IPS DF 6.9 (cell line): ENCODE measurements around the gene ATAD2B.

ENCODE experiments used
- DNase-seq: peaks from one replicate; pipeline ENCODE4 v3.0.0-alpha.2; 2013; ENCODE audit warnings: low read depth, low spot score
- H3K27ac ChIP-seq: one replicate; pipeline ENCODE4 v1.5.1; 2013; ENCODE audit warnings: low read length, control low read depth
- H3K27me3 ChIP-seq: 2 replicates; pipeline ENCODE4 v1.6.1; 2013; ENCODE audit warnings: mild to moderate bottlenecking, low read length; ENCODE audit not compliant: control insufficient read depth, insufficient read depth
- H3K36me3 ChIP-seq: 2 replicates; pipeline ENCODE4 v1.6.1; 2013; ENCODE audit warnings: low read length; ENCODE audit not compliant: control insufficient read depth, insufficient read depth
- H3K4me1 ChIP-seq: 2 replicates; pipeline ENCODE4 v1.6.1; 2013; ENCODE audit warnings: low read length; ENCODE audit not compliant: control insufficient read depth, insufficient read depth
- H3K4me3 ChIP-seq: 2 replicates; pipeline ENCODE4 v1.5.1; 2013; ENCODE audit warnings: mild to moderate bottlenecking, low read length
- H3K9me3 ChIP-seq: 2 replicates; pipeline ENCODE4 v1.6.1; 2013; ENCODE audit warnings: low read length, inconsistent platforms; ENCODE audit not compliant: control insufficient read depth, insufficient read depth
- WGBS: extraction: QIAGEN DNeasy Blood & Tissue Kit; methylation state at CpG from one replicate; pipeline ENCODE4 v1.1.7; 2013; ENCODE audit warnings: mixed read lengths, missing lambda C conversion rate; ENCODE audit not compliant: insufficient read length, insufficient coverage; 5-methylcytosine and 5-hydroxymethylcytosine counted together

ATAD2B gene

DNA sequence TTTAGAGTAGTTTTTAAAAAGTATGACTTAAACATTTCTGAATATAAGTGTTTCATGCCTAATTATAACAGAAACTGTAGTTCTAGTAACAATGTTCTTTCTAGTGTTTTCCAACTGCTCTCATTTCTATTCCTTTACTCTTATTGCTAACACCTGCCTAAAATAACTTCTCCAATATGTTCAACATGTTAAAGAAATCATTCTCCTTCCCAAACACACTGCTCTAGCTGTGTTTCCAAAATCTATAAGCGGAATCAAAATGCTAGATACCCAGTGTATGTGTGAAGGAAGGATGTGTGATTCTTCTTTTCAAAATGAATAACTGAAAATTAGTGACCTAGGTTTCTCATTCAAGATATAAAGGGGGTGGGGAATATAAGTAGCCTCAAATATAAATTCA lies 89.1 kb downstream of the ATAD2B start:
- H3K4me3 ChIP-seq: no peak overlapping the region
- no peaks in the 10 kb centered on the region for H3K27me3 ChIP-seq
- no peaks in the 10 kb centered on the region for H3K4me1 ChIP-seq
- peaks cover 2% of the 10 kb centered on the region; the same call in 1 of the 2 replicates for H3K36me3 ChIP-seq
- no CpG with 5 or more reads among the region's 1 CpG for WGBS
- H3K9me3 ChIP-seq: no peaks in the 10 kb centered on the region
- no peak for DNase-seq
- H3K27ac ChIP-seq: no peak overlapping the region

GRCh38 chr2:23836971-23837565 lies 89.9 kb downstream of the ATAD2B start:
- WGBS: no CpG with 5 or more reads among the region's 9 CpGs
- H3K27me3 ChIP-seq: no peaks in the 10 kb centered on the region
- H3K27ac ChIP-seq: no peak overlapping the region
- DNase-seq: no peak
- H3K4me3 ChIP-seq: no peak overlapping the region
- no peaks in the 10 kb centered on the region for H3K4me1 ChIP-seq
- no peaks in the 10 kb centered on the region for H3K9me3 ChIP-seq
- H3K36me3 ChIP-seq: peaks cover 2% of the 10 kb centered on the region; the same call in 1 of the 2 replicates

- no peak overlapping the region for H3K27ac ChIP-seq
- no peaks in the 10 kb centered on the region for H3K27me3 ChIP-seq
- H3K36me3 ChIP-seq: peaks cover 2% of the 10 kb centered on the region; the same call in 1 of the 2 replicates
- no peaks in the 10 kb centered on the region for H3K4me1 ChIP-seq
- no peaks in the 10 kb centered on the region for H3K9me3 ChIP-seq
- no peak overlapping the region for H3K4me3 ChIP-seq
- no CpG with 5 or more reads among the region's 5 CpGs for WGBS
- DNase-seq: no peak
These were observed 90.4 kb downstream of the ATAD2B start for GRCh38 chr2:23836505-23836904.

DNA sequence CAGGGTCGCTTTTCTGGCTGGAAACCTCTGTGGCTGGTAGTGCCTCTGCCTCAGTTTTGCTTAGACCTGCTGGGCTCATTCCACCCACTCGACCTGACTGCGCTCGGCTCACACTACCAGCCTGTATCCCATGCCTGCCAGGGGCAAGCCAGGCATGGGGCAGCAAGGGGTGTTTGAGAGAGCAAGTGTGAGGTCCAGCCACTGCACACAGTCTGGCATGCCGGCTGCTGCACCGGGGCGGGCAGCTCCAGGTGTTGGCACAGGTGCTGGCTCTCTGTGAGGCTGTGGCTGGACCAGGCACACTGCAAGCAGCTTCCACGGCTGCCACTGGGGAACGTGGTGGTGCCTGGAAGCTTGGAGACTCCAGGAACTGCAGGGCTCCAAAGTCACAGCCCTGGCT lies 90.9 kb downstream of the ATAD2B start:
- Histone ChIP-seq H3K27me3 (no peaks in the 10 kb centered on the region), H3K36me3 (peaks cover 2% of the 10 kb centered on the region; the same call in 1 of the 2 replicates), H3K4me3 (no peak overlapping the region), H3K27ac (no peak overlapping the region), H3K4me1 (no peaks in the 10 kb centered on the region), H3K9me3 (no peaks in the 10 kb centered on the region)
- no CpG with 5 or more reads among the region's 9 CpGs for WGBS
- DNase-seq: no peak

DNA sequence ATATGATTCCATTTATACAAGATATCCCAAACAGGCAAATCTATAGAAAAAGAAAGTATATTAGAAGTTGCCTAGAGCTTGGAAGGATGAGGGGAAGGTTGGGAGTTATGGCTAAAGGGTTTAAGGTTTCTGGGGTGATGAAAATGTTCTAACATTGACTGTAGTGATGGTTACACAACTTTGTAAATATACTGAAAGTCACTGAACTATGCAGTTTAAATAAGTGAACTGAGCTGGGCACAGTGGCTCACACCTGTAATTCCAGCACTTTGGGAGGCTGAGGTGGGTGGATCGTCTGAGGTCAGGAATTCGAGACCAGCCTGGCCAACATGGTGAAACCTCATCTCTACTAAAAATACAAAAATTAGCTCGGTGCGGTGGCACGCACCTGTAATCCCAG lies 91.5 kb downstream of the ATAD2B start:
- Histone ChIP-seq H3K27ac (no peak overlapping the region), H3K9me3 (no peaks in the 10 kb centered on the region), H3K4me3 (no peak overlapping the region), H3K36me3 (peaks cover 2% of the 10 kb centered on the region; the same call in 1 of the 2 replicates), H3K27me3 (no peaks in the 10 kb centered on the region), H3K4me1 (no peaks in the 10 kb centered on the region)
- no peak for DNase-seq
- no CpG with 5 or more reads among the region's 5 CpGs for WGBS

GRCh38 chr2:23828986-23829385 lies 97.9 kb downstream of the ATAD2B start:
- no peak overlapping the region for H3K27ac ChIP-seq
- H3K36me3 ChIP-seq: no peaks in the 10 kb centered on the region
- no peaks in the 10 kb centered on the region for H3K4me1 ChIP-seq
- WGBS: 100% methylated on average over 1 of the region's 1 CpG
- H3K9me3 ChIP-seq: no peaks in the 10 kb centered on the region
- DNase-seq: no peak
- H3K27me3 ChIP-seq: no peaks in the 10 kb centered on the region
- no peak overlapping the region for H3K4me3 ChIP-seq

- no CpG with 5 or more reads among the region's 1 CpG for WGBS
- no peak for DNase-seq
These were observed 98.5 kb downstream of the ATAD2B start for GRCh38 chr2:23828256-23828980.

DNA sequence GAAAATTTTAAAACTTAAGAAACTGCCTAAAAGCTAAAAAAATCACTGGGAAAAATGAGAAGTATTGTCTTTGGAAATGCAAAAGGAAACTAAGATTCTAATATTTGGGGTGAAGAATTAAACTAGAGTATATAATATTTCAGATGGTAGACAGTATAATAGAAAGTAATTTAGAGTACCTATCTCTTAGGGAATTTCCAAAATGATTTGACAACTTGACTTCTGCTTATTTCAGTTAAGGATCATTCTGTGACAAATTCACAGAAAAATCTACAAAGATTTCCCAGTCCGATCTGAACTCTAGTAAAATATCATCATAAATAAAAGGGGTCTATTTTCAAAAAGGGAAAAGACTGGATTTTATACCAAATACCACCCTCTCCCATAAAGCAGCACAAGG lies 99.6 kb downstream of the ATAD2B start:
- Histone ChIP-seq H3K4me1 (no peaks in the 10 kb centered on the region), H3K4me3 (no peak overlapping the region), H3K9me3 (no peaks in the 10 kb centered on the region), H3K27me3 (no peaks in the 10 kb centered on the region), H3K36me3 (no peaks in the 10 kb centered on the region), H3K27ac (no peak overlapping the region)
- WGBS: no CpG with 5 or more reads among the region's 1 CpG
- no peak for DNase-seq

More at GRCh38 chr2:23828256-23828980, 98.5 kb downstream of the ATAD2B start:
- H3K27me3 ChIP-seq: no peaks in the 10 kb centered on the region
- H3K9me3 ChIP-seq: no peaks in the 10 kb centered on the region
- H3K27ac ChIP-seq: no peak overlapping the region
- H3K4me3 ChIP-seq: no peak overlapping the region
- H3K36me3 ChIP-seq: no peaks in the 10 kb centered on the region
- H3K4me1 ChIP-seq: no peaks in the 10 kb centered on the region

- no peak overlapping the region for H3K4me3 ChIP-seq
- no peaks in the 10 kb centered on the region for H3K27me3 ChIP-seq
- H3K36me3 ChIP-seq: no peaks in the 10 kb centered on the region
- H3K9me3 ChIP-seq: no peaks in the 10 kb centered on the region
- no peak for DNase-seq
- H3K27ac ChIP-seq: no peak overlapping the region
- WGBS: no CpG with 5 or more reads among the region's 3 CpGs
- H3K4me1 ChIP-seq: no peaks in the 10 kb centered on the region
These were observed 100.2 kb downstream of the ATAD2B start for GRCh38 chr2:23826771-23827170.

DNA sequence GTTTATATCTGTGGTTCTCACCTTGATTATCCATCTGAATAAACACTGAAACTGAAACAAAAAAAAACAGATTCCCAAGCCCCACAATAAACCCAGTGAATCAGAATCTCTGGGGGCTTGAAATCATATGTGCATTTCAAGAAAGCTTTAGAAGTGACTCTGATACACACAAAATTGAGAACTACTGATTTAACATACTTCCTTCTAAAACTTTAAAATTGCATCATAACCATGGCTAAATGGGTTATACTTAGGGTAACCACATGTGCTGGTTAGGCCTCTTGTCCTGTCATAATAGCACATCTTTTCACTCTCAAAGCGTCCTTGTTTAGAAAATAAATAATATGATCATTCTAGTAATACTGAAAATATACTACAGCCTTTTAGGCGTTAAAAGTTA lies 100.9 kb downstream of the ATAD2B start:
- no peak for DNase-seq
- no peaks in the 10 kb centered on the region for H3K4me1 ChIP-seq
- no peak overlapping the region for H3K27ac ChIP-seq
- no peaks in the 10 kb centered on the region for H3K36me3 ChIP-seq
- WGBS: no CpG with 5 or more reads among the region's 2 CpGs
- H3K4me3 ChIP-seq: no peak overlapping the region
- no peaks in the 10 kb centered on the region for H3K27me3 ChIP-seq
- no peaks in the 10 kb centered on the region for H3K9me3 ChIP-seq

DNA sequence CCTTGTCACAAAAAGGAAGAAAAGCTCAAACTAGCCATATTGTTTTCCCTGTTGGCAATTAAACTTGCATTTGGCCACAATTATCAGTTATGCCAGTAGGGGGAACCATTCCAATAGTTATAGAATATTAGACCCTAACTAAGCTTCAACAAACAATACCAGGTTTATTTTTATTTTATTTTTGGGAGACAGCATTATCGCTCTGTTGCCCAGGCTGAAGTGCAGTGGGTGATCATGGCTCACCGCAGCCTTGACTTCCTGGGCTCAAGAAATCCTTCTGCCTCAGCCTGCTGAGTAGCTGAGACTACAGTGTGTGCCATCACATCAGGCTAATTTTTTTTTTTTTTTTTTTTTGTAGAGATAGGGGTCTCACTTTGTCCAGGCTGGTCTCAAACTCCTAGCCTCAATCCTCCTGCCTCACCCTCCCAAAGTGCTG lies 102.1 kb downstream of the ATAD2B start:
- Histone ChIP-seq H3K36me3 (no peaks in the 10 kb centered on the region), H3K27ac (no peak overlapping the region), H3K4me1 (no peaks in the 10 kb centered on the region), H3K4me3 (no peak overlapping the region), H3K9me3 (no peaks in the 10 kb centered on the region), H3K27me3 (no peaks in the 10 kb centered on the region)
- WGBS: no CpG with 5 or more reads among the region's 2 CpGs
- DNase-seq: no peak
